GM23338 (cell line): ENCODE measurements around the gene RMDN3. TPM values are rescaled to one million over a fixed set of nuclear protein-coding genes. Genes with fewer than 3 reads are reported as not detected.

Experiments used
- ATAC-seq: fragments of 200-7000 bp; cut with Tn5 transposase; 3 replicates; pipeline ENCODE4 v1.9.1; 2020
- DNase-seq: peaks from one replicate; pipeline ENCODE4 v3.0.0-alpha.2; 2015; ENCODE audit warnings: low spot score
- H2AFZ ChIP-seq: fragments of 200-600 bp; sonication (generic); 2 replicates; pipeline ENCODE4 v1.8.0; 2016; ENCODE audit warnings: antibody characterized with exemption, mild to moderate bottlenecking, moderate library complexity
- H3F3A ChIP-seq: fragments of 200-600 bp; sonication (generic); replicated peaks from 2 replicates; pipeline ENCODE4 v1.8.0; 2017; ENCODE audit warnings: antibody characterized with exemption, mixed run types, low read depth
- H3K27ac ChIP-seq: fragments of 200-600 bp; sonication (generic); 2 replicates; pipeline ENCODE4 v1.6.1; 2016; ENCODE audit warnings: low read depth
- H3K27me3 ChIP-seq: fragments of 200-600 bp; sonication (generic); 2 replicates; pipeline ENCODE4 v1.8.0; 2016; ENCODE audit warnings: mild to moderate bottlenecking, mixed run types, moderate library complexity; ENCODE audit not compliant: insufficient read depth
- H3K36me3 ChIP-seq: fragments of 200-600 bp; sonication (generic); 2 replicates; pipeline ENCODE4 v1.8.0; 2016; ENCODE audit warnings: mild to moderate bottlenecking; ENCODE audit not compliant: insufficient read depth
- H3K4me1 ChIP-seq: fragments of 200-600 bp; sonication (generic); 2 replicates; pipeline ENCODE4 v1.8.0; 2016; ENCODE audit warnings: mild to moderate bottlenecking, moderate library complexity; ENCODE audit not compliant: insufficient read depth
- H3K4me2 ChIP-seq: fragments of 200-600 bp; sonication (generic); 2 replicates; pipeline ENCODE4 v1.7.1; 2017; ENCODE audit warnings: mixed run types
- H3K4me3 ChIP-seq: fragments of 200-600 bp; sonication (generic); 2 replicates; pipeline ENCODE4 v1.6.1; 2016; ENCODE audit warnings: mixed run types
- H3K79me2 ChIP-seq: fragments of 200-600 bp; sonication (generic); replicated peaks from 2 replicates; pipeline ENCODE4 v1.8.0; 2017; ENCODE audit warnings: mild to moderate bottlenecking; ENCODE audit not compliant: insufficient read depth
- H3K9me2 ChIP-seq: fragments of 200-600 bp; sonication (generic); 2 replicates; pipeline ENCODE4 v1.8.0; 2017; ENCODE audit not compliant: insufficient read depth
- H4K20me1 ChIP-seq: fragments of 200-600 bp; sonication (generic); replicated peaks from 2 replicates; pipeline ENCODE4 v1.8.0; 2017; ENCODE audit warnings: mild to moderate bottlenecking; ENCODE audit not compliant: insufficient read depth
- H3K27ac Mint-ChIP-seq: 2 replicates; pipeline ENCODE4 v1.8.0; 2020; ENCODE audit warnings: inconsistent platforms, mild to moderate bottlenecking, moderate library complexity, mixed read lengths
- H3K27me3 Mint-ChIP-seq: 3 replicates; pipeline ENCODE4 v1.8.0; 2022; ENCODE audit warnings: low read depth, mild to moderate bottlenecking, moderate library complexity, mixed read lengths, inconsistent platforms; ENCODE audit not compliant: insufficient read depth, poor library complexity
- H3K36me3 Mint-ChIP-seq: 3 replicates; pipeline ENCODE4 v1.8.0; 2021; ENCODE audit warnings: low read depth, mild to moderate bottlenecking, inconsistent platforms, moderate library complexity, mixed read lengths
- H3K4me1 Mint-ChIP-seq: 3 replicates; pipeline ENCODE4 v1.8.0; 2020; ENCODE audit warnings: mild to moderate bottlenecking, inconsistent platforms, mixed read lengths
- H3K4me3 Mint-ChIP-seq: 3 replicates; pipeline ENCODE4 v1.8.0; 2021; ENCODE audit warnings: moderate library complexity, mild to moderate bottlenecking, inconsistent platforms, mixed read lengths
- H3K9me3 Mint-ChIP-seq: 3 replicates; pipeline ENCODE4 v1.8.0; 2020; ENCODE audit warnings: moderate library complexity, mild to moderate bottlenecking, inconsistent platforms, mixed read lengths
- CREB1 ChIP-seq: fragments of 250-450 bp; sonication (Bioruptor Pico); IDR thresholded peaks from 2 replicates; pipeline ENCODE4 v1.5.0; 2020; ENCODE audit warnings: low read depth, mild to moderate bottlenecking, moderate library complexity
- EZH2 ChIP-seq: fragments of 200-600 bp; sonication (generic); IDR thresholded peaks from one replicate; pipeline ENCODE4 v1.8.0; 2017; ENCODE audit warnings: antibody characterized with exemption, mild to moderate bottlenecking, low read depth; ENCODE audit not compliant: unreplicated experiment
- EZH2phosphoT487 ChIP-seq: fragments of 200-600 bp; sonication (generic); IDR thresholded peaks from one replicate; pipeline ENCODE4 v1.8.1; 2018; ENCODE audit warnings: antibody characterized with exemption; ENCODE audit not compliant: unreplicated experiment
- JUNB ChIP-seq: IDR thresholded peaks from one replicate; pipeline ENCODE4 v1.6.1; 2016; ENCODE audit warnings: antibody characterized with exemption; ENCODE audit not compliant: unreplicated experiment
- NANOG ChIP-seq: IDR thresholded peaks from 2 replicates; pipeline ENCODE4 v1.6.1; 2016; ENCODE audit warnings: antibody characterized with exemption, borderline replicate concordance
- ZNF114 ChIP-seq: fragments of 250-450 bp; sonication (Bioruptor Pico); IDR thresholded peaks from 2 replicates; pipeline ENCODE4 v1.5.0; 2020; ENCODE audit warnings: mild to moderate bottlenecking, moderate library complexity
- polyA plus RNA-seq: library from polyadenylated mRNA; unstranded; fragments of >200 nt; fragmentation: Nextera tagmentation; extraction: Ambion mirVana; gene quantifications from 2 replicates; pipeline ENCODE4 v1.2.1, GENCODE V29; 2016
- total RNA-seq: library from RNA; depleted of rRNA; stranded (reverse); fragments of >200 nt; shearing (Covaris generic); gene quantifications from 2 replicates; pipeline ENCODE4 v1.2.3, GENCODE V29; 2014
- TF ChIP-seq, protein P1 (sequence below): fragments of 250-450 bp; sonication (Bioruptor Pico); IDR thresholded peaks from 2 replicates; pipeline ENCODE4 v1.5.0; 2020; ENCODE audit warnings: mild to moderate bottlenecking, moderate library complexity
- TF ChIP-seq, protein P2 (sequence below), 2 experiments: fragments of 200-600 bp in 1 of 2; sonication (generic) in 1 of 2; conservative IDR thresholded peaks; 2 replicates each; pipeline versions ENCODE4 v1.5.1 to v1.6.1; 2016 to 2017; ENCODE audit warnings: antibody characterized with exemption in 2 of 2, low read depth in 2 of 2, mild to moderate bottlenecking in 2 of 2, moderate library complexity in 1 of 2
- TF ChIP-seq, protein P3 (sequence below): IDR thresholded peaks from 2 replicates; pipeline ENCODE4 v1.6.1; 2016; ENCODE audit warnings: antibody characterized with exemption

The RMDN3 gene
- total and polyA plus RNA-seq, 2 experiments from 2014 or later: 15.6 to 17.0 TPM

DNA sequence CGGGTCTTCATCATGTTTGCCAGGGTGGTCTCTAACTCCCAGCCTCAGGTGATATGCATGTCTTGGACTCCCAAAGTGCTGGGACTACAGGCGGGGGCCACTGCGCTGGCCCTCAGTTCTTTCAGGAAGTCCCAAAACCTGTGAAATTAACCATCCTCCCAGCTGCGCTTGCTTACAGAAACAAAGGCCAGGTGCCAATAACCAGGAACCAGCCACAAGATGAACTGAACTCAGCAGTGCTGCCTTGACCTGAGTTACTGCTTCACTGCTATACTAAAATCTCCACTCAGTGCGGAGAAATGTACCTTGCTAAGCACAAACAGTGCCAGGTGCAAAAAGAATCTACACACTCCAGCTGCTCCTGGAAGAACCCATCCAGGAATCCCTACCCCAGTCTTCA, 4.9 kb upstream of the RMDN3 start (continued):
- TF ChIP-seq, protein P1, sequence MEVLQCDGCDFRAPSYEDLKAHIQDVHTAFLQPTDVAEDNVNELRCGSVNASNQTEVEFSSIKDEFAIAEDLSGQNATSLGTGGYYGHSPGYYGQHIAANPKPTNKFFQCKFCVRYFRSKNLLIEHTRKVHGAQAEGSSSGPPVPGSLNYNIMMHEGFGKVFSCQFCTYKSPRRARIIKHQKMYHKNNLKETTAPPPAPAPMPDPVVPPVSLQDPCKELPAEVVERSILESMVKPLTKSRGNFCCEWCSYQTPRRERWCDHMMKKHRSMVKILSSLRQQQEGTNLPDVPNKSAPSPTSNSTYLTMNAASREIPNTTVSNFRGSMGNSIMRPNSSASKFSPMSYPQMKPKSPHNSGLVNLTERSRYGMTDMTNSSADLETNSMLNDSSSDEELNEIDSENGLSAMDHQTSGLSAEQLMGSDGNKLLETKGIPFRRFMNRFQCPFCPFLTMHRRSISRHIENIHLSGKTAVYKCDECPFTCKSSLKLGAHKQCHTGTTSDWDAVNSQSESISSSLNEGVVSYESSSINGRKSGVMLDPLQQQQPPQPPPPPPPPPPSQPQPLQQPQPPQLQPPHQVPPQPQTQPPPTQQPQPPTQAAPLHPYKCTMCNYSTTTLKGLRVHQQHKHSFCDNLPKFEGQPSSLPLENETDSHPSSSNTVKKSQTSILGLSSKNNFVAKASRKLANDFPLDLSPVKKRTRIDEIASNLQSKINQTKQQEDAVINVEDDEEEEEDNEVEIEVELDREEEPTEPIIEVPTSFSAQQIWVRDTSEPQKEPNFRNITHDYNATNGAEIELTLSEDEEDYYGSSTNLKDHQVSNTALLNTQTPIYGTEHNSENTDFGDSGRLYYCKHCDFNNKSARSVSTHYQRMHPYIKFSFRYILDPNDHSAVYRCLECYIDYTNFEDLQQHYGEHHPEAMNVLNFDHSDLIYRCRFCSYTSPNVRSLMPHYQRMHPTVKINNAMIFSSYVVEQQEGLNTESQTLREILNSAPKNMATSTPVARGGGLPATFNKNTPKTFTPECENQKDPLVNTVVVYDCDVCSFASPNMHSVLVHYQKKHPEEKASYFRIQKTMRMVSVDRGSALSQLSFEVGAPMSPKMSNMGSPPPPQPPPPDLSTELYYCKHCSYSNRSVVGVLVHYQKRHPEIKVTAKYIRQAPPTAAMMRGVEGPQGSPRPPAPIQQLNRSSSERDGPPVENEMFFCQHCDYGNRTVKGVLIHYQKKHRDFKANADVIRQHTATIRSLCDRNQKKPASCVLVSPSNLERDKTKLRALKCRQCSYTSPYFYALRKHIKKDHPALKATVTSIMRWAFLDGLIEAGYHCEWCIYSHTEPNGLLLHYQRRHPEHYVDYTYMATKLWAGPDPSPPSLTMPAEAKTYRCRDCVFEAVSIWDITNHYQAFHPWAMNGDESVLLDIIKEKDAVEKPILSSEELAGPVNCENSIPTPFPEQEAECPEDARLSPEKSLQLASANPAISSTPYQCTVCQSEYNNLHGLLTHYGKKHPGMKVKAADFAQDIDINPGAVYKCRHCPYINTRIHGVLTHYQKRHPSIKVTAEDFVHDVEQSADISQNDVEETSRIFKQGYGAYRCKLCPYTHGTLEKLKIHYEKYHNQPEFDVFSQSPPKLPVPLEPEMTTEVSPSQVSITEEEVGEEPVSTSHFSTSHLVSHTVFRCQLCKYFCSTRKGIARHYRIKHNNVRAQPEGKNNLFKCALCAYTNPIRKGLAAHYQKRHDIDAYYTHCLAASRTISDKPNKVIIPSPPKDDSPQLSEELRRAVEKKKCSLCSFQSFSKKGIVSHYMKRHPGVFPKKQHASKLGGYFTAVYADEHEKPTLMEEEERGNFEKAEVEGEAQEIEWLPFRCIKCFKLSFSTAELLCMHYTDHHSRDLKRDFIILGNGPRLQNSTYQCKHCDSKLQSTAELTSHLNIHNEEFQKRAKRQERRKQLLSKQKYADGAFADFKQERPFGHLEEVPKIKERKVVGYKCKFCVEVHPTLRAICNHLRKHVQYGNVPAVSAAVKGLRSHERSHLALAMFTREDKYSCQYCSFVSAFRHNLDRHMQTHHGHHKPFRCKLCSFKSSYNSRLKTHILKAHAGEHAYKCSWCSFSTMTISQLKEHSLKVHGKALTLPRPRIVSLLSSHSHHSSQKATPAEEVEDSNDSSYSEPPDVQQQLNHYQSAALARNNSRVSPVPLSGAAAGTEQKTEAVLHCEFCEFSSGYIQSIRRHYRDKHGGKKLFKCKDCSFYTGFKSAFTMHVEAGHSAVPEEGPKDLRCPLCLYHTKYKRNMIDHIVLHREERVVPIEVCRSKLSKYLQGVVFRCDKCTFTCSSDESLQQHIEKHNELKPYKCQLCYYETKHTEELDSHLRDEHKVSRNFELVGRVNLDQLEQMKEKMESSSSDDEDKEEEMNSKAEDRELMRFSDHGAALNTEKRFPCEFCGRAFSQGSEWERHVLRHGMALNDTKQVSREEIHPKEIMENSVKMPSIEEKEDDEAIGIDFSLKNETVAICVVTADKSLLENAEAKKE (CRISPR knock-in tag): no peak
- TF ChIP-seq, protein P2, sequence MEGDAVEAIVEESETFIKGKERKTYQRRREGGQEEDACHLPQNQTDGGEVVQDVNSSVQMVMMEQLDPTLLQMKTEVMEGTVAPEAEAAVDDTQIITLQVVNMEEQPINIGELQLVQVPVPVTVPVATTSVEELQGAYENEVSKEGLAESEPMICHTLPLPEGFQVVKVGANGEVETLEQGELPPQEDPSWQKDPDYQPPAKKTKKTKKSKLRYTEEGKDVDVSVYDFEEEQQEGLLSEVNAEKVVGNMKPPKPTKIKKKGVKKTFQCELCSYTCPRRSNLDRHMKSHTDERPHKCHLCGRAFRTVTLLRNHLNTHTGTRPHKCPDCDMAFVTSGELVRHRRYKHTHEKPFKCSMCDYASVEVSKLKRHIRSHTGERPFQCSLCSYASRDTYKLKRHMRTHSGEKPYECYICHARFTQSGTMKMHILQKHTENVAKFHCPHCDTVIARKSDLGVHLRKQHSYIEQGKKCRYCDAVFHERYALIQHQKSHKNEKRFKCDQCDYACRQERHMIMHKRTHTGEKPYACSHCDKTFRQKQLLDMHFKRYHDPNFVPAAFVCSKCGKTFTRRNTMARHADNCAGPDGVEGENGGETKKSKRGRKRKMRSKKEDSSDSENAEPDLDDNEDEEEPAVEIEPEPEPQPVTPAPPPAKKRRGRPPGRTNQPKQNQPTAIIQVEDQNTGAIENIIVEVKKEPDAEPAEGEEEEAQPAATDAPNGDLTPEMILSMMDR (conservative IDR thresholded peaks at IDR 0.05; ENCODE audit: low read depth in 2 of 2): no peak
- TF ChIP-seq JUNB: no peak

DNA sequence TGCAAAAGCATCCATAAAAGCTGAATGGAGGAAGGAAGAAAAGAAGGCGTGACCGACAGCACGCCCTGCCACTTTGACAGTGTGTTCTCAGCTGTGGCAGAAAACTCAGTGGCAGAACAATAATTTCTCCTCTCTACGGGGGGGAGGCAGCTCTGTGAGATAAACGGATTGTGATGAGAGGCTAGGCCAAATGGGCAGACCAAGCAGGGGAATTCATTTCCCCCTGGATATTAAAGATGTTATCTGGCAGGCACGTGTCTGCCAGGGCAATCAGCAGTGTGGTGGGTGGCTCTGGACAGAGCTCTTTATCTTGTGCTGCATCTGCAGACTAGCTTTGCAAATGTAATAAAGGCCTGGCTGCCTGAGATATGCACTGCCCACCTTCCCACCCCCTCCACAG, 1.9 kb upstream of the RMDN3 start:
- H3K4me1 ChIP-seq: no peaks in the 10 kb centered on the region; the same call in 1 of the 2 replicates
- peaks cover 1% of the 10 kb centered on the region; the same call in 2 of the 3 replicates for H3K36me3 Mint-ChIP-seq
- H3K27me3 Mint-ChIP-seq: peaks cover 4% of the 10 kb centered on the region
- peak overlapping the region; percentile 28; the same call in 1 of the 2 replicates for H2AFZ ChIP-seq
- H3K36me3 ChIP-seq: no peaks in the 10 kb centered on the region; the same call in 1 of the 2 replicates
- ATAC-seq: no peak
- H4K20me1 ChIP-seq: no peaks in the 10 kb centered on the region
- no peak overlapping the region for H3K27ac ChIP-seq
- H3K9me3 Mint-ChIP-seq: no peaks in the 10 kb centered on the region
- H3K4me3 Mint-ChIP-seq: no peak overlapping the region
- H3K4me2 ChIP-seq: no peak overlapping the region
- H3K4me1 Mint-ChIP-seq: peaks cover 16% of the 10 kb centered on the region
- no peaks in the 10 kb centered on the region for H3K27me3 ChIP-seq
- H3K9me2 ChIP-seq: no peaks in the 10 kb centered on the region
- no peak for DNase-seq
- H3K4me3 ChIP-seq: no peak overlapping the region
- peaks cover 24% of the 10 kb centered on the region for H3K79me2 ChIP-seq
- 0 out of 2 replicates have a peak, but pooled peaks cover 3% of the 10 kb centered on the region for H3F3A ChIP-seq
- 0 out of 2 replicates have a peak overlapping the region, but pooled peaks have one; percentile 0 for H3K27ac Mint-ChIP-seq
- no peak for TF ChIP-seq NANOG
- no peak for TF ChIP-seq EZH2phosphoT487
- no peak for TF ChIP-seq CREB1 (CRISPR knock-in tag)
- TF ChIP-seq, protein P2 (conservative IDR thresholded peaks at IDR 0.05; ENCODE audit: low read depth in 2 of 2): no peak
- TF ChIP-seq, protein P3, sequence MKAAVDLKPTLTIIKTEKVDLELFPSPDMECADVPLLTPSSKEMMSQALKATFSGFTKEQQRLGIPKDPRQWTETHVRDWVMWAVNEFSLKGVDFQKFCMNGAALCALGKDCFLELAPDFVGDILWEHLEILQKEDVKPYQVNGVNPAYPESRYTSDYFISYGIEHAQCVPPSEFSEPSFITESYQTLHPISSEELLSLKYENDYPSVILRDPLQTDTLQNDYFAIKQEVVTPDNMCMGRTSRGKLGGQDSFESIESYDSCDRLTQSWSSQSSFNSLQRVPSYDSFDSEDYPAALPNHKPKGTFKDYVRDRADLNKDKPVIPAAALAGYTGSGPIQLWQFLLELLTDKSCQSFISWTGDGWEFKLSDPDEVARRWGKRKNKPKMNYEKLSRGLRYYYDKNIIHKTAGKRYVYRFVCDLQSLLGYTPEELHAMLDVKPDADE: no peak
- TF ChIP-seq ZNF114 (CRISPR knock-in tag): no peak
- no peak for TF ChIP-seq EZH2
